Measurements from ENCODE around the gene CFL1.
A peak's percentile ranks its signal among the peaks of the same experiment; 100 is the strongest.

Gene CFL1

GRCh38 chr11:65858681-65859087 is 704 bp upstream of the CFL1 start:
- Mint-ChIP-seq H3K27me3 (no peaks in the 10 kb centered on the region), H3K4me3 (peak overlapping the region; percentile 92 to 94), H3K4me1 (peaks cover 71% of the 10 kb centered on the region), H3K9me3 (no peaks in the 10 kb centered on the region), H3K27ac (peak overlapping the region; percentile 98)
- ATAC-seq = no peak
- DNase-seq = no peak

GRCh38 chr11:65857500-65857852 is 504 bp downstream of the CFL1 start:
- H3K4me1 Mint-ChIP-seq = peaks cover 66% of the 10 kb centered on the region
- ATAC-seq = peak; percentile 0
- peak overlapping the region; percentile 57 to 98 for H3K27ac Mint-ChIP-seq

GRCh38 chr11:65856689-65857499 is 1.1 kb downstream of the CFL1 start:
- H3K9me3 Mint-ChIP-seq = peaks cover 0 to 5% of the 10 kb centered on the region in 2 donors
- H3K4me1 Mint-ChIP-seq = peaks cover 63% of the 10 kb centered on the region
- peak overlapping the region; percentile 69 to 98 for H3K27ac Mint-ChIP-seq
- DNase-seq = peak; percentile 78 to 86
- H3K27me3 Mint-ChIP-seq = no peaks in the 10 kb centered on the region
- H3K4me3 Mint-ChIP-seq = peak overlapping the region; percentile 96 to 97
- peak; percentile 19 for ATAC-seq

More at GRCh38 chr11:65857500-65857852, 504 bp downstream of the CFL1 start:
- no peaks in the 10 kb centered on the region for H3K9me3 Mint-ChIP-seq
- no peaks in the 10 kb centered on the region for H3K27me3 Mint-ChIP-seq
- peak overlapping the region; percentile 96 to 97 for H3K4me3 Mint-ChIP-seq
- peak; percentile 74 to 75 for DNase-seq

- DNase-seq = no peak
- H3K4me1 Mint-ChIP-seq = peaks cover 58% of the 10 kb centered on the region
- peak overlapping the region; percentile 69 to 98 for H3K27ac Mint-ChIP-seq
These were observed 2.0 kb downstream of the CFL1 start for GRCh38 chr11:65855927-65856363.

GRCh38 chr11:65854852-65855837 is 2.8 kb downstream of the CFL1 start:
- H3K27ac Mint-ChIP-seq = peak overlapping the region; percentile 57 to 80
- peaks cover 57% of the 10 kb centered on the region for H3K4me1 Mint-ChIP-seq
- peaks cover 0 to 9% of the 10 kb centered on the region in 2 donors for H3K9me3 Mint-ChIP-seq
- H3K4me3 Mint-ChIP-seq = peak overlapping the region; percentile 96 to 97
- DNase-seq (no peak), ATAC-seq (no peak)
- H3K27me3 Mint-ChIP-seq = no peaks in the 10 kb centered on the region

More at GRCh38 chr11:65855927-65856363, 2.0 kb downstream of the CFL1 start:
- Mint-ChIP-seq H3K9me3 (peaks cover 0 to 9% of the 10 kb centered on the region in 2 donors), H3K4me3 (peak overlapping the region; percentile 96 to 97), H3K27me3 (no peaks in the 10 kb centered on the region)
- ATAC-seq = no peak

GRCh38 chr11:65854161-65854592 is 3.8 kb downstream of the CFL1 start:
- ATAC-seq (no peak), DNase-seq (no peak)
- Mint-ChIP-seq H3K4me3 (peak overlapping the region; percentile 26 to 70), H3K27ac (peak overlapping the region in 1 of 2 donors; percentile 80), H3K9me3 (peaks cover 0 to 9% of the 10 kb centered on the region in 2 donors), H3K4me1 (peaks cover 57% of the 10 kb centered on the region), H3K27me3 (no peaks in the 10 kb centered on the region)

GRCh38 chr11:65853246-65853979 is 4.6 kb downstream of the CFL1 start:
- Mint-ChIP-seq H3K4me3 (no peak overlapping the region), H3K27ac (peak overlapping the region in 1 of 2 donors; percentile 97), H3K9me3 (peaks cover 0 to 9% of the 10 kb centered on the region in 2 donors), H3K27me3 (no peaks in the 10 kb centered on the region), H3K4me1 (peaks cover 50% of the 10 kb centered on the region)
- no peak for ATAC-seq
- DNase-seq = no peak

GRCh38 chr11:65852508-65853245 is 5.3 kb downstream of the CFL1 start:
- Mint-ChIP-seq H3K4me3 (no peak overlapping the region), H3K9me3 (peaks cover 0 to 9% of the 10 kb centered on the region in 2 donors), H3K27ac (peak overlapping the region in 1 of 2 donors; percentile 77), H3K4me1 (peaks cover 47% of the 10 kb centered on the region), H3K27me3 (no peaks in the 10 kb centered on the region)
- ATAC-seq (no peak), DNase-seq (no peak)

GRCh38 chr11:65851811-65852507 is 6.0 kb downstream of the CFL1 start:
- ATAC-seq = no peak
- H3K4me3 Mint-ChIP-seq = no peak overlapping the region
- H3K4me1 Mint-ChIP-seq = peaks cover 47% of the 10 kb centered on the region
- H3K9me3 Mint-ChIP-seq = peaks cover 0 to 9% of the 10 kb centered on the region in 2 donors
- no peaks in the 10 kb centered on the region for H3K27me3 Mint-ChIP-seq
- H3K27ac Mint-ChIP-seq = peak overlapping the region in 1 of 2 donors; percentile 77
- no peak for DNase-seq

- Mint-ChIP-seq H3K9me3 (peaks cover 0 to 9% of the 10 kb centered on the region in 2 donors), H3K4me3 (no peak overlapping the region), H3K27me3 (no peaks in the 10 kb centered on the region), H3K4me1 (peaks cover 38% of the 10 kb centered on the region), H3K27ac (no peak overlapping the region)
- peak in 1 of 2 donors; percentile 34 for DNase-seq
- ATAC-seq = peak; percentile 6
These were observed 6.8 kb downstream of the CFL1 start for GRCh38 chr11:65851083-65851579.

- H3K27ac Mint-ChIP-seq = peak overlapping the region in 1 of 2 donors; percentile 89
- peak overlapping the region in 1 of 2 donors; percentile 31 for H3K4me3 Mint-ChIP-seq
- H3K27me3 Mint-ChIP-seq = no peaks in the 10 kb centered on the region
- ATAC-seq = peak; percentile 29
- peaks cover 0 to 9% of the 10 kb centered on the region in 2 donors for H3K9me3 Mint-ChIP-seq
- DNase-seq = no peak
- H3K4me1 Mint-ChIP-seq = peaks cover 32% of the 10 kb centered on the region
These were observed 7.5 kb downstream of the CFL1 start for GRCh38 chr11:65850217-65851082.

- Mint-ChIP-seq H3K27ac (peak overlapping the region in 1 of 2 donors; percentile 89), H3K27me3 (no peaks in the 10 kb centered on the region), H3K4me1 (peaks cover 25% of the 10 kb centered on the region), H3K4me3 (peak overlapping the region in 1 of 2 donors; percentile 31), H3K9me3 (peaks cover 0 to 9% of the 10 kb centered on the region in 2 donors)
- DNase-seq (no peak), ATAC-seq (peak; percentile 26)
These were observed 8.2 kb downstream of the CFL1 start for GRCh38 chr11:65849771-65850216.

- peaks cover 21% of the 10 kb centered on the region for H3K4me1 Mint-ChIP-seq
- no peak for DNase-seq
- H3K27me3 Mint-ChIP-seq = no peaks in the 10 kb centered on the region
- H3K4me3 Mint-ChIP-seq = no peak overlapping the region
- ATAC-seq = peak; percentile 30
- peaks cover 0 to 9% of the 10 kb centered on the region in 2 donors for H3K9me3 Mint-ChIP-seq
- H3K27ac Mint-ChIP-seq = peak overlapping the region in 1 of 2 donors; percentile 86
These were observed 8.6 kb downstream of the CFL1 start for GRCh38 chr11:65849366-65849765.

Data from stimulated activated naive CD8-positive, alpha-beta T cell treated with anti-CD3 and anti-CD28 coated beads, Interleukin-15, amount 100 ng/mL, for 72 hours (primary cell).